GM19193 (cell line): ENCODE measurements around the gene FYCO1.

Experiments used
- POLR2A ChIP-seq: IDR thresholded peaks from 4 replicates; pipeline ENCODE4 v1.6.1; 2011; ENCODE audit not compliant: insufficient read depth, insufficient read length; ENCODE audit errors: extremely low read depth

FYCO1 gene

GRCh38 chr3:45885979-45886705 is 109.5 kb downstream of the FYCO1 start, which contains the start of gene CCR9:
TSS of gene CCR9 (plus strand) at chr3:45886543. CDS start at chr3:45894934, 8,391 bp downstream.
- no peak for TF ChIP-seq POLR2A

- no peak for TF ChIP-seq POLR2A
These were observed 111.0 kb downstream of the FYCO1 start for GRCh38 chr3:45884368-45885201.

GRCh38 chr3:45881078-45882022 is 114.3 kb downstream of the FYCO1 start:
- no peak for TF ChIP-seq POLR2A

GRCh38 chr3:45880725-45881077 is 114.9 kb downstream of the FYCO1 start:
- no peak for TF ChIP-seq POLR2A

GRCh38 chr3:45878124-45878523 is 117.5 kb downstream of the FYCO1 start:
- no peak for TF ChIP-seq POLR2A

- TF ChIP-seq POLR2A, result no peak
These were observed 120.8 kb downstream of the FYCO1 start for GRCh38 chr3:45874677-45875346.

GRCh38 chr3:45873638-45874037 is 122.0 kb downstream of the FYCO1 start:
- no peak for TF ChIP-seq POLR2A

- no peak for TF ChIP-seq POLR2A
These were observed 122.6 kb downstream of the FYCO1 start for GRCh38 chr3:45873036-45873435.

- no peak for TF ChIP-seq POLR2A
These were observed 123.1 kb downstream of the FYCO1 start for GRCh38 chr3:45872569-45872968.

- no peak for TF ChIP-seq POLR2A
These were observed 123.8 kb downstream of the FYCO1 start for GRCh38 chr3:45871780-45872179.

- no peak for TF ChIP-seq POLR2A
These were observed 125.5 kb downstream of the FYCO1 start for GRCh38 chr3:45870099-45870498.

- no peak for TF ChIP-seq POLR2A
These were observed 126.0 kb downstream of the FYCO1 start for GRCh38 chr3:45869638-45870037.

- TF ChIP-seq POLR2A, result no peak
These were observed 127.0 kb downstream of the FYCO1 start for GRCh38 chr3:45868650-45869049.

- TF ChIP-seq POLR2A, result no peak
These were observed 127.4 kb downstream of the FYCO1 start for GRCh38 chr3:45868213-45868612.
